Measurements from ENCODE around the gene TIPRL.

DNA sequence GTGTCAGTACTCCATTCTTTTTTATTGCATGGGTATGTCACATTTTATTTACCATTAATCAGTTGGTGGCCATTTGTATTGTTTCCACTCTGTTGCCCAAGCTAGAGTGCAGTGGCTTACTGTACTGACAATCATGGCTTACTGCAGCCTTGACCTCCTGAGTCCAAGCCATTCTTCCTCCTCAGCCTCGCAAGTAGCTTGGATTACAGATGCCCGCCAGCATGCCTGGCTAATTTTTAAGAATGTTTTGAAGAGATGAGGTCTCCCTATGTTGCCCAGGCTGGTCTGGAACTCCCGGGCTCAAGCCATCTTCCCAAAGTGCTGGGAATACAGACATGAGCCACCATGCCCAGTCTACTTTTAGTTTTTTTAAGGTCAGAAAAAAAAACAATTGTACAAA is 46.2 kb downstream of the TIPRL start:
- TF ChIP-seq, protein P1, sequence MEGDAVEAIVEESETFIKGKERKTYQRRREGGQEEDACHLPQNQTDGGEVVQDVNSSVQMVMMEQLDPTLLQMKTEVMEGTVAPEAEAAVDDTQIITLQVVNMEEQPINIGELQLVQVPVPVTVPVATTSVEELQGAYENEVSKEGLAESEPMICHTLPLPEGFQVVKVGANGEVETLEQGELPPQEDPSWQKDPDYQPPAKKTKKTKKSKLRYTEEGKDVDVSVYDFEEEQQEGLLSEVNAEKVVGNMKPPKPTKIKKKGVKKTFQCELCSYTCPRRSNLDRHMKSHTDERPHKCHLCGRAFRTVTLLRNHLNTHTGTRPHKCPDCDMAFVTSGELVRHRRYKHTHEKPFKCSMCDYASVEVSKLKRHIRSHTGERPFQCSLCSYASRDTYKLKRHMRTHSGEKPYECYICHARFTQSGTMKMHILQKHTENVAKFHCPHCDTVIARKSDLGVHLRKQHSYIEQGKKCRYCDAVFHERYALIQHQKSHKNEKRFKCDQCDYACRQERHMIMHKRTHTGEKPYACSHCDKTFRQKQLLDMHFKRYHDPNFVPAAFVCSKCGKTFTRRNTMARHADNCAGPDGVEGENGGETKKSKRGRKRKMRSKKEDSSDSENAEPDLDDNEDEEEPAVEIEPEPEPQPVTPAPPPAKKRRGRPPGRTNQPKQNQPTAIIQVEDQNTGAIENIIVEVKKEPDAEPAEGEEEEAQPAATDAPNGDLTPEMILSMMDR (IDR thresholded peaks at IDR 0.05; ENCODE audit: poor library complexity): no peak
- no peak for TF ChIP-seq EZH2phosphoT487 (IDR thresholded peaks at IDR 0.05; ENCODE audit: low read depth, severe bottlenecking, unreplicated experiment)
- TF ChIP-seq EZH2 (IDR thresholded peaks at IDR 0.05; ENCODE audit: borderline replicate concordance): no peak
